ENCODE results near the gene KRTAP10-11.
"Not testable (repeated sequence)": the region's sequence is repeated elsewhere in the genome, so short reads cannot be mapped to it uniquely, and the experiment has no call there.

KRTAP10-11 gene

DNA sequence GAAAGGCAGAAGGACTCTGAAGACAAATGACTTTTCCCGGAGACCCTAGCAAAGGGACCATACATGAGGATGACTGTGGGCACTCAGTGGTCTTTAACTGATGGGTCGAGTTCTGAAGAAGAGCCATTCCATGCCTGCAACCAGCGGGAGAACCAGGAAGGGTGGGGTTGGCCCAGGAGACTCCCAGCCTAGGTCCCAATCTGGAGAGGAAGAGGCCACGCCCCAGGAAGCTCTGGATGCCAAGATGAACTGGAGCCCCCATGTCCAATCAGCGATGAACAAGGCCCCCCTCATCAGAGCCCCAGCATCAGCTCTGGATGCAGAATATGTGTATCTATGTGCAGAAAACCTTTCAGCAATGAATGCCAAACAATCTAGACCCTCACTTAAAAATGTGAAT, 5.5 kb upstream of the KRTAP10-11 start:
- no peak for DNase-seq

DNA sequence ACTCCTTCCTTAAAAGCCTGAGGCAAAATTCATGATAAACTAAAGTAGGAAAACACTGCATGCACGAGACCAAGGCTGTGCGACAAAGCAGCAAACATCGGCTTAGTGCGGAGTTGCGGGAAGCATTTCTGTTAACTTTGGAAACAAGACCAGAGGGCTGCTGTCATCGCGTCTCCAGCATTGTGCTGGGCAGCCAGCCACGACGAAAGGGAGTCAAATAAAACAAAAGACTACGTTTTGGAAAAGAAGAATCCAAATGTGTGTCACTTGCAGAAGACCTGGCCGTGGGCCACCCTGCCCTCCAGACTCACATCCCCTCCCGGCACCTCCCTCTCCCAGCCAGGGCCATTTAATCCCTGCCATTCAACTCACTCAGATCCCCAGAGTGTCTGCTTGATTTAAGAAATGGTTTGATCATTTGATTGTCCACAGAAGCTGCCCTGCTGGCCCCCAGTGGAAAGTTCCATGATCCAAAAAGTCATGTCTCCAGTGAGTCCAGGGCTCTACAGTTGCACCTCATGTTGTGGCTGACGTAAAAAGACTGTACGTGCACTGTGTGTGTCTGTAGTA, 2.4 kb upstream of the KRTAP10-11 start:
- no peak for DNase-seq

DNA sequence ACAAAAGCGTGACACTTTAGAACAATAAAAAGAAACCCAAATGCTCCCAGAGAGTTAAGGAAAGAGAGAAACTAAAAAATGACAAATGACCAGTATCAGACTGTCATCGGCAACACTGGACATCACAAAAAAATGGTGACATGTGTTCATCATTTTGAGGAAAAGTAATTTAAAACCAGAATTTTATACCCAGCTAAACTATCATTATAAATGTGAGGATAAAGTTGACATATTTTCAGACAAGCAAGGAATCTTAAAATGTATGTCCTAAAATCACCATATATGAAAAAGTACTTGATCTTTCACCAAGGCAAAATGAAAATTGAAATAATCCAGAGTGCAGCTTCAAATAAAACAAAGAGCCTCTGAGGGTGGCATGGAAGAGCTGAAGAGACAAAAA, 1.3 kb upstream of the KRTAP10-11 start:
- no peak for DNase-seq

DNA sequence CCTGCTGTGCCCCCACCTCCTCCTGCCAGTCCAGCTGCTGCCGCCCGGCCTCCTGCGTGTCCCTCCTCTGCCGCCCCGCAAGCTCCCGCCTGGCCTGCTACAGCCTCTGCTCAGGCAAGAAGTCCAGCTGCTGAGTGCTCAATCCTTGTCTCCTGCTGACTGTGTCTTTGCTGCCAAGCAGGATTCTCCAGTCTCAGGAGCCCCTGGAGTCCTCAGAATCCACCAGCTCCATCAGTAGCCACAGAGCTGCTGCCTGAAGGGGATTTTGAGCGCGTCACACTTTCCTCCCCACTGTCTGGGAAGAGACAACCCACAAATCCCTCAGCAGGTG, 973 bp downstream of the KRTAP10-11 start:
- no peak for DNase-seq

DNA sequence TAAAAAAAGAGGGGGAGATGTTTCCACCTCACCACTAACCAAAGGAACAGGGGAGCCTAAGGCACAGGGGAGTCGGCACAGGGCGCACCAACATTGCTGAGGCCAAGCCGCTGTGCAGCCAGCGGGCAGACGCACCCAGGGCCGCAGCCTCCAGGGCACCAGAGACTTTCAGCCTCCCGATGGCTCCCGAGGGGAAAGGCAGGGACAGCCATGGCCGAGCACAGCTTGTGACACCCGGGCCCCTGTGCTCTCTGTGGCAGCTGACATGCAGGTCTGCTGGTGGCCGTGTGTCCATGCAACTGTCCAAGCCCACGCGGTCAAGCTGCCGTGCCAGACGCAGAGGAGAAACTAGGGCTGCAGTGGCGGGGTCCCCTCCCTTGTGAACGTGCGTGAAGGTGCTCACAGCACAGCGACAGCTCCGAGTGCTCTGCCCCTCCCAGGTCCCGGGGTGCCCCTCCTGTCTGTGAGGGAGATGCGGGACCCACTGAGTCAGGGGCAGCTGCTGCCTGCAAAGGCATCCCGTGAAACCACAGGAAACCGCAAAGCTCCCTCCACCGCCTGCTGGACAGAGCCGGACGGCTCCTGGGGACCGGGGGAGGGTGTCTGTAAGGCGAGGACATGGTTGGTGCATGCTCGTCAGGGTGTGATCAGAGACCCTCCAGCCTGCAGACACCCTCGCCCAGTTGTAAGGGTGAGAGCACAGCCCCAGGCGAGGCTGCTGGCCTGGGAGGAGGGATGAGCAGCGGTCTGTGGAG, 2.5 kb downstream of the KRTAP10-11 start:
- no peak for DNase-seq

DNA sequence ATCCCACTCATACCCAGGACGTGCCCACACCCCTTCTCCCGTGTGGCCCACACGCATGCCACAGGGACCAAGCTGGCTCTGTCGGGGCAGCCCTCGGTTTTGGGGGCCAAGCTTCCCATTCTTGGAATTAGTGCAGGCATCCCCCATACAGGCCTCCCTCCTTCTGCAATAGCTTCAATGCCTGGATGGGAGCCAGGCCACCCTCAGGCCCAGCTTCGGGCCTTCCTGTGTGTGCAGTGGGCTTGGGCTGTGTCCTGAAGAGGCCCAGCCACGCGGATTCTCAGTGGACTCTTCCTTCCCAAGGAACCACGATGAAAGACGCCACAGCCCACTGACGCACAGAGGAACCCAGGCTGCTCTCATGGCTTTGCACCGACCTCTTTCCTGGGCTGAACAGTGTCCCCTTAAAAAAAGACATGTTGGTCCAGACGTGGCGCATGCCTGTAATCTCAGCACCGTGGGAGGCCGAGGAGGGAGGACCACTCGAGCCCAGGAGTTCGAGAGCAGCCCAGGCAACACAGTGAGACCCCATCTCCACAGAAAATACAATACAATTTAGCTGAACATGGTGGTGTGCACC, 3.4 kb downstream of the KRTAP10-11 start:
- no peak for DNase-seq

DNA sequence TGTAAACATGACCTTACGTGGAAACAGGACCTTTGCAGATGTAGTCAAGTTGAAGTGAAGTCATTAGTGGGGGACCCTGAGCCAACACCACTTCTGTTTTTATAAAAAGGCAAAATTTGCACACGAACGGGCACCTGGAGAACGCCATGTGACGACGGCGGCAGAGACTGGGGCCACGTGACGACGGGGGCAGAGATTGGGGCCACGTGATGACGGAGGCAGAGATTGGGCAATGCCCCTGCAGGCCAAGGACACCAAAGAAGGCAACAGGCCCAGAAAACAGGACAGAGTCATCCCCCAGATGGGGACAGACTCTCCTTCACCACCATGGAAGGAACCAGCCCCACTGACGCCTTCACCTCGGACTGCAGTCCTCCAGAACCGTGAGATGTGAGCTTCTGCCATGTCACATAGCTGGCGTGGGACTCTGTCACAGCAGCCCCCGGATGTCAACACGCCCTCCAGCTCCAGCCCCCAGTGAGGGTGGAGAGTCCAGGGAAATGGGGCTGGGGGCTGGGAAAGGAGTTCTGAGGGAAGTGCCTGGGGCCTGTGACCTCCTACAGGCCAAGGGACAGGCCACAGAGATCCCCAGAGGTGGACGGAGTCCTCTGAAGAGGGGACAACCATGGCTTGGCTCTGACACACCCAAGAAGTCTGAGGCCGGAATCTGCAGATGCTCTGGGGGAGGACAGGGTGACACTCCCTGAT, 4.2 kb downstream of the KRTAP10-11 start:
- no peak for DNase-seq

DNA sequence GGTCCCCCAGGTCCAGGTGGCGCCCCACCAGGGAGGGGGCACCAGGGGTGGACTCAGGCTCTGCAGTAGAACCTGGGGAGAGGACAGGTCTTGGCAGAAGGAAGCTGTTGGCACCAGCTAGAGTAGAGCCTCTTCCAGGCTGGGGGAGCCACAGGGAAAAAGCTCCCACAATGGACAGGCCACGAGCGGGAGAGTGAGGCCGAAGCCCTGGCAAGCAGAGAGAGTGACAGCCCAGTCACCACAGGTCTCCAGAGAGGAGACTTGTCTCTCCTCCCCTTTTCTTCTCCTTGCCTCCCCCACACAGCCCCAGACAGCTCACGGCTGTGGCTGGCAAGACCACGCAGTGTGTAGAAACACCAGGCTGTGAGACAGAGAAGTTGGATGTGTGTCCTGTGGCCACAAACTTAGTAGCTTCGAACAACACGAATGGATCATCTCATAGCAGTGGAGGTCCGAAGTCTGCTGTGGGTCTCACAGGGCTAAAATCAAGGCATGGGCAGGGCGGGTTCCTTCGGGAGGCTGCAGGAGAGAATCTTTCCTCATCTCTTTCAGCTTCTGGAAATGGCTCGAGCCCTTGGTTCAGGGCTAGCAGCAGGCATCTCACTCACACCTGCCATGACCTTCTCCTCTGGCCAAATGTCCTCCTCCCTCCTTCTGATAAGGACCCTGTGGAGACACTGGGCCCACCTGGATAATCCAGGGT, 4.9 kb downstream of the KRTAP10-11 start:
- DNase-seq: no peak

DNA sequence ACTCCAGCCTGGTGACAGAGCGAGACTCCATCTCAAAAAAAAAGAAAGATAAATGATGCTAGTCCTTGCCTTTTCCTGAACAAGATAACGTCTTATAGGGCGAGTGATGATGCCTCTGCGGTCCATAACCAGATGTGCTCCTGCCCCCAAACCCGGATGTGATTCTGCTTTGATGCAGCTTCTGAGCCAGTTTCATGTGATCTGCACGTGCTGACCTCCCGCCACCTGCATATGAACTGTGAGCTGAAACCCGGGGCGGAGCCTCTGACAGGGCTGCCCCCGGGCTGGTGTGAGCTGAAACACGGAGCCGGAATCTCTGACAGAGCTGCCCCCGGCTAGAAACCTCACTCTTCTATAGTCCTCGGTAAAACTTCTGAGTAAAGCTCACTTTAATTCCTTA, 6.9 kb downstream of the KRTAP10-11 start:
- no peak for DNase-seq

DNA sequence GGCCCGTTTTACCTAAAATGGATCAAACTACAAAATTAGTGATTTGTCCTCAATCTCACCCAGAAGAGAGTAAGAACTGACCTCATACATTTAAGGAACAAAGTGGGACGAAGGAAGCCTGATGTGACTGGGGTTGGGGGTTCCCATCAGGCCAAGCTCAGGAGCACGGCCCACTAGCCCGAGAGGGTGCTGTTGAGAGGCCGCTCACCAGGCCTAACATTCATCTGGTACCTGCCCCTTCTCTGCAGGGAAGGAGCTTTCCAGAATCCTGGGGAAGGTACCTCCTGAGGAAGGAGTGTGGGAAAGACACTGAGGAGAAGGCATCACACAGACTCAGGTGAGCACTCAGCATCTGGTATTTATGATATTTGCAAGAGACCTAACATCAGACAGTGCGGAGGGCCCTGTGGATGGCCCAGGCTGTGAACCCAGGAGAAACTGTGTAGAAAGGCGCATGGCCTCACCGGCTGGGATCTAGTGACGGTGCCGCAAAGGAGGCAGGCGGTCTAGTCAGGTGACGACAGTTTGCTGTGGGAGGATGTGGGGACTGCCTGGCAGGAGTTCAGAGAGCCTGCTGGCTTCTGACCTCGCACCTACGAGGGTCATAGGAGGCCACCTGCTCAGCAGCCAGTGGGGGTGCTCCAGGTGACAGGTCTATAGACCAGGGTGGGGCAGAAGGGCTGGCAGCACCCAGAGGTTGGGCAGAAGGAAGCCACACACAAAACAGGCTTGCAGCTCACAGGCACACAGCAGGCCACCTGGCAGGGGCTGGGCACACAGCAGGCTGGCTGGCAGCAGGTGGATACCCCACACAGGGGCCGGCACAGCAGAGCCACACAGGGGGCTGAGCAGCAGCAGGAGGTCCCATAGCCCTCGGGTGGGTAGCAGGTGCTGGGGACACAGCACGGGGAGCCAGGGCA, 7.7 kb downstream of the KRTAP10-11 start:
- no peak for DNase-seq

DNA sequence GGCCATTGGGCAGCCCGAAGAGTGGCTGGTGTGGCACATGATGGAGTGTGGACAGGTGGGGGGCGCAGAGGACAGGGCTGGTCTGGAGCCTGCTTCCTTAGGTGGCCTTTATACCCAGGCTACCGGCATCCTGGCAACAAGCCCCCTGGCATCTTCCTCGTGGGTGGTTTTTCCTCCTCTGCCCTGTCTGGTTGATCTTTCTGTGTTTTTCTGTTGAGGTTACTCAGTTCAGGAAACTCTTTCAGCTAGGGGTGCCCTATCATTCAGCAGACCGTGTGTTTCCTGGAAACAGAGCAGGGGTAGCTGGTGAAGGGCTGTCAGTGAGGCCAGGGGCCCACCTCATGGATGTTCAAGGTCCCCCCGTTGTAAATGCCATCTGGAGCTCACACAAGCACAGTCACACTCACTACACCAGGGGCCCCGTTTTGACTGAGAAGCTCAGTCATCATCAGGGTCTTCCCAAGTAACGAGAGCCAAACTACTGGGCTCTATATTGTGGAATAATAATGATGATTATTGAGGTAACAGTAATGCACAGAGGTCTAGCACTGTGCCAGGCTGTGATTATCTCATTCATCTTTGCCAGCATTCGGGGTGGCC, 8.5 kb downstream of the KRTAP10-11 start, which contains the start of gene KRTAP12-4:
KRTAP12-4 (minus strand) TSS at position 84 of the 600 bp plus-strand sequence; CDS start at position 39, 45 bp downstream.
- no peak for DNase-seq

DNA sequence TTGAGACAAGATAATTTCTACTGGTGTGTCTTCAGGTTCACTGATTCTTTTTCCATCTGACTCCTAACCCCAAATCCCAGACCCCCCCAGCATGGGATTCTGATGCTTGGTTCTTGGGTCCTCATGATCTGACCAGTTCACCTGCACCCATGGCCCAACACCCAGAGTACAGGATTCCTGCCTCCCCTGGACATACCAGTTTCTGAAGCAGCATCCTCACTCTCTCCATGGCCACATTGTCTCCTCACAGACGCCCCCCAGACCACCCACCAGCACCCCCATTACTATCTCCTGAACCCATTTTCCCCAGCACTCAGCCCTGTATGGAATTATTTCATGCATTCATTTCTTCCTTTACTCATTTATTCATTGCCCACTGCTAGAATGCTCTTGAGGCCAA, 10.7 kb downstream of the KRTAP10-11 start:
- no peak for DNase-seq

DNA sequence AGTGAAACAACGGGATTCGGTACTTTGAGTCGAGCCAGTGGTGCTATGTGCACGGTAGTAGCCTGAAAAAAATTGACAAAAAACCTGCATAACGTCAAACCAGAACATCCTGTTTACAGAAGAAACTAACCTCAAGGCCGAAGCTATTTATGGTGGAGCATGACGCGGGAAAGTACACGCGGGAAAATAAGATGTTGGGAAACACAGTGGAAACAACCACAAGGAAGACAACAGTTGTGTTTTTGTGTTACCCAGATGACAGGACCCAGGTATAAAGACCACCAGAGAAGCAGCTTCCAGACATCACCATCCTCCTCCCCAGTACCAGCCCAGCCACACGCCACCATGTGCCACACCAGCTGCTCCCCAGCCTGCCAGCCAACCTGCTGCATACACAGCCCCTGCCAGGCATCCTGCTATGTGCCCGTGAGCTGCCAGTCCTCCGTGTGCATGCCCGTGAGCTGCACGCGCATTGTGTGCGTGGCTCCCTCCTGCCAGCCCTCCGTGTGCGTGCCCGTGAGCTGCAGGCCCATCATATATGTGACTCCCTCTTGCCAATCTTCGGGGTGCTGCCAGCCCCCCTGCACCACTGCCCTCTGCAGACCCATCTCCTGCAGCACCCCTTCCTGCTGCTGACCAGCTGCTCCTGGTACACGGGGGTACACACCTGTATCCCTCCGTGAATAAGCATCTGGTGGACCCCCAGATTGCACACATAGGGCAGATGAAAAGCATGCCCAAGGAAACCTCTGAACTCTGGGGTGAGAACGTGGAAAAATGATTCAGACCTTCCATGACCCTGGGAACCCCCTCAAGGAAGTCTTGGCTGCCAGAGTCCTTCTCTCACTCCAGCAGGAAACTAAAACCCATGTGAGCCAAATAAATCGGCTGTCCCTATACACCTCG, 11.7 kb downstream of the KRTAP10-11 start, which contains the start of gene KRTAP12-3:
KRTAP12-3 (plus strand) TSS at position 298 of the 906 bp plus-strand sequence; CDS start at position 346, 48 bp downstream.
- no peak for DNase-seq

DNA sequence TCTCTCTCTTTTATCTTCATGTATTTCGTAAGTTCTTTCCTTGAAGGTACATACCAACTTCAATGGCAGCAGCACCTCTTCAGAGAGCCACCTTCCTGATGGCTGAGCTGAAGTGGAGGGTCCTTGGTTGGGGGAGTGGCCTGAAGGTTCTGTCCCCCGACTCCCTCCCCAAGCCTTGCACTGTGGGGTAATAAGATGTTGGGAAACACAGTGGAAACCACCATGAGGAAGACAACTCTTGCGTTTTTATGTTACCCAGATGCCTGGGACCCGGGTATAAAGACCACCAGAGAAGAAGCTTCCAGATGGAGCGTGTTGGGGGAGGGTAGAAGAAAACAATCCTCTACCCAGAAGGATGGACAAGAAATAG, 12.3 kb downstream of the KRTAP10-11 start:
- no peak for DNase-seq

DNA sequence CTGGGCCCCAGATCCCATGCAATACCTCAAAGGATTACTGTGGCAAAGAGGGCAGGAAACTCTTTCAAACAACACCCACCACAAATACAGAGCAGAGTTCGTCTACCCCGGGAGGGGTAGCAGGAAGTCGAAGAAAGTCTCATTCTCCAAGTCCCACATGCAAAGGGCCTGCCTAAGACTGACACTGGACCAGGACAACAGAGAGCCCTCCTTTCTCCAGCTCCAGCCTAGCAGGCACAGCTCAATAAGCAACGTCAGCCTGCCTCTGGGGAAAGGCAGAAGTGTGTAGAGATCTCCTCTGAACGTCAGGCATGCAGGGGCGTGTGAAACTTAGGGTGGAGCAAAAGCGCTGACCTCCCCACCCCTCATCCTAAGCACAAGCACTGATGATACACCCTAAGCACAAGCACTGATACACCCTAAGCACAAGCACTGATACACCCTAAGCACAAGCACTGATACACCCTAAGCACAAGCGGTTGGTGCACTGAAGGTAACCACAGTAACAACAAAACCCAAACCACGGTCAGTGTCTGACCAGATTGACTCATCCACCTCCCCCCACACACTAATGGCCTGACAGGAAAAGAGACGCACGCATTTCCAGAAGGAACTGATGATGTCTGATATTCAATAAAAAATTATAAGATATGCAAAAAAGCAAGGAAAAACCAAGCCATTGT, 12.8 kb downstream of the KRTAP10-11 start:
- DNase-seq: peak in 1 of 4 experiments; percentile 0

DNA sequence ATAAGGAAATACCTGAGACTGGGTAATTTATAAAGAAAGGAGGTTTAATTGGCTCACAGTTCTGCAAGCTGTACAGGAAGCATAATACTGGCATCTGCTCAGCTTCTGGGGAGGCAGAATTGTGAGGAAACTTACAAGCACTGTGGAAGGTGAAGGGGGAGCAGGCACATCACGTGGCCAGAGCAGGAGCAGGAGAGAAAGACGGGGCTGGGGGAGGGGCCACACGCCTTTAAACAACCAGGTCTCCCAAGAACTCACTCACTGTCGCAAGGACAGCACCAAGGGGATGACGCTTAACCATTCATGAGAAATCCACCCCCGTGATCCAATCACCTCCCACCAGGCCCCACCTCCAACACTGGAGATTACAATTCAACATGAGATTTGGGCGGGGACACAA, 15.4 kb downstream of the KRTAP10-11 start:
- DNase-seq: not testable (repeated sequence)

DNA sequence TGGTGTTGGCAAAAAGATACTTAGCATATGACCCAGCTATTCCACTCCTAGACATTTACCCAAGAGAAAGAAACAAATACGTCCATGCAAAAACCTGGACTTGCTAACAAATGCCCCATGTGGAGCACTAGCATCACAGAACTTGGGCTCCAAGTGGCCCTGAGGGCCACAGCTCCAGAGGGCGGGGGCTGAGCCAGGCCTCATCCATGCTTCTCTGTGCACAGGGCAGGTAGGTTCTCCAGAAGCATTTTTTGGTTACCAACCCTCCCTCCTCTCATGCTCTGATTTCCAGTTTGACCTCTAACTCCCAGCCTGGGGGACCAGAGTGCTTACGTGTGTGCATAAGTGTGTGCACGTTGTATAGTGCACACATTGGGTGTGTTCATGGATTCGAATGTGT, 18.5 kb downstream of the KRTAP10-11 start:
- no peak for DNase-seq

DNA sequence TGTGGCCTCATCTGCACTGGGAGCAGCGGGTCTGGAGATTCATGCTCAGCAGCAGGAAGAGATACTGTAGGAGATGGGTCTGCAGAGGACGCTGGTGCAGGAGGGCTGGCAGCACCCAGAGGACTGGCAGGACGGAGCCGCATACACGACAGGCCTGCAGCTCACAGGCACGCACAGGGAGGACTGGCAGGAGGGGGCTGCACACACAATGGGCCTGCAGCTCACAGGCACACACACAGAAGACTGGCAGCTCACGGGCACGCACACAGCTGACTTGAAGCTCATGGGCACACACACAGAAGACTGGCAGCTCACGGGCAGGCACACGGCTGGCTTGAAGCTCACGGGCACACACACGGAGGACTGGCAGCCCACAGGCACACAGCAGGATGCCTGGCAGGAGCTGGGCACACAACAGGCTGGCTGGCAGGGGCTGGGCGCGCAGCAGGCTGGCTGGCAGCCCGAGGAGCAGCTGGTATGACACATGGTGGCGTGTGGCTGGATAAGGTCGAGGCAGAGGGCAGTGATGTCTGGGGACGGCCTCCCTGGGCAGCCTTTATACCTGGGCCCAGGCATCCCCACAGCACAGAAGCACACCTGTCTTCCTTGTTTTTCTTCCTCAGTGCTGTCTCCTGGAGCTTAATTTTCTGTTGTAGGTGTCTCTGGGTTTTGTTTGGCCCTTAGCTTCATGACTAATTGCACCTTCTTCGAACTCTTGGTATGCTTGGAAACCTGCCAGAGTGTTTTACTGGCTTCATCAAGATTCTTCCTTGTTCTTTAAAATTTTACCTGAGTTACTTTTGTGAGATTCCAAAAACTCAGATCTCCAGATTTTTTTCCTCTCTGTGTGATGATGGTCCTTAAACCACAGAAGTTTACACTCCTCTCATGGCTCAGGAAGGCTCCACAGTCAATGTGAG, 20.4 kb downstream of the KRTAP10-11 start, which contains the start of gene KRTAP12-2:
KRTAP12-2 (minus strand) TSS at position 527 of the 920 bp plus-strand sequence; CDS start at position 486, 41 bp downstream.
- DNase-seq: no peak

Measured in suppressor macrophage (primary cell).